ENCODE results near the gene MAGI2.

The MAGI2 gene

GRCh38 chr7:78074713-78075112 is 1378.8 kb downstream of the MAGI2 start:
- H3K4me3 ChIP-seq (ENCODE audit: low read depth, low read length) = no peak overlapping the region
- DNase-seq (ENCODE audit: low read depth) = no peak
- in situ Hi-C loops (cut with HindIII; ENCODE audit: low sequenced_read_pairs) = no loop called here
- no peak for TF ChIP-seq CTCF (IDR thresholded peaks at IDR 0.05; ENCODE audit: low read depth, low read length, missing control alignments)

- no peak for TF ChIP-seq CTCF (IDR thresholded peaks at IDR 0.05; ENCODE audit: low read depth, low read length, missing control alignments)
- in situ Hi-C loops (cut with HindIII; ENCODE audit: low sequenced_read_pairs) = no loop called here
- H3K4me3 ChIP-seq (ENCODE audit: low read depth, low read length) = no peak overlapping the region
- peak; percentile 16 for DNase-seq (ENCODE audit: low read depth)
Observed at GRCh38 chr7:78073609-78074382, 1379.7 kb downstream of the MAGI2 start.

GRCh38 chr7:78072201-78072590 is 1381.3 kb downstream of the MAGI2 start:
- TF ChIP-seq CTCF (IDR thresholded peaks at IDR 0.05; ENCODE audit: low read depth, low read length, missing control alignments) = no peak
- H3K4me3 ChIP-seq (ENCODE audit: low read depth, low read length) = no peak overlapping the region
- in situ Hi-C loops (cut with HindIII; ENCODE audit: low sequenced_read_pairs) = no loop called here
- no peak for DNase-seq (ENCODE audit: low read depth)

- no peak overlapping the region for H3K4me3 ChIP-seq (ENCODE audit: low read depth, low read length)
- DNase-seq (ENCODE audit: low read depth) = no peak
- in situ Hi-C loops (cut with HindIII; ENCODE audit: low sequenced_read_pairs) = no loop called here
- no peak for TF ChIP-seq CTCF (IDR thresholded peaks at IDR 0.05; ENCODE audit: low read depth, low read length, missing control alignments)
Observed at GRCh38 chr7:78071491-78072200, 1381.8 kb downstream of the MAGI2 start.

- TF ChIP-seq CTCF (IDR thresholded peaks at IDR 0.05; ENCODE audit: low read depth, low read length, missing control alignments) = no peak
- in situ Hi-C loops (cut with HindIII; ENCODE audit: low sequenced_read_pairs) = no loop called here
- DNase-seq (ENCODE audit: low read depth) = no peak
- no peak overlapping the region for H3K4me3 ChIP-seq (ENCODE audit: low read depth, low read length)
Observed at GRCh38 chr7:78066599-78066998, 1386.9 kb downstream of the MAGI2 start.

GRCh38 chr7:78063758-78064157 is 1389.7 kb downstream of the MAGI2 start:
- in situ Hi-C loops (cut with HindIII; ENCODE audit: low sequenced_read_pairs) = no loop called here
- DNase-seq (ENCODE audit: low read depth) = no peak
- H3K4me3 ChIP-seq (ENCODE audit: low read depth, low read length) = no peak overlapping the region
- no peak for TF ChIP-seq CTCF (IDR thresholded peaks at IDR 0.05; ENCODE audit: low read depth, low read length, missing control alignments)

All from astrocyte of the cerebellum (primary cell).